ENCODE data around the gene NFKBIE.

Gene NFKBIE

DNA sequence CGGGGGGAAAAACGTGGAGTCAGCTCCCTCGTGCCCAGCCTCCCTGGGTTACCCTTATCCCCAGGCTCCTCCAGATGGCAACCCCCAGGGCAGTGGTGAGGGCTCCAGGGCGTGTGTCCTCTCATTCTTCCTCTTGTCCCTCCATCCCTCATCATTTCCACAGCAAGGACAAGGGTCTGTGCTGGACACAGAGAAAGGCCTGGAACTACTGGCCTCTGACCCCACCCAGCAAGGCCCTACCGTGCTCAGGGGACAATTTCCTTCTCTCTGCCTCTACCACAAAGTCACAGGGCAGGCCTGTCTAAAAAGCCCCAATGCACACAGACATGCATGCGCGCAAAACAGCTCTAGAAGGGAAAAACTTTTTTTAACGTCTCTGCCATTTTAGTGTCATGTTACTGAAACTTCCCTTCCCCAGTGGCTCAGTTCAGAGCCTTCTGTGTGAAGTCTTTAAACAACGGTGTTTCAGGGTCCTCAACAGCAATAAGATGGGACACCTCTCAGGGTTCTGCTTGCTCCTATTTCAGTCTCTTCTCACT, 7.0 kb downstream of the NFKBIE start:
- no peak for DNase-seq (ENCODE audit: low read depth)

- no peak for DNase-seq (ENCODE audit: low read depth)
Measured at GRCh38 chr6:44257753-44258324, 7.5 kb downstream of the NFKBIE start.

GRCh38 chr6:44257025-44257752, 8.2 kb downstream of the NFKBIE start, which contains the start of gene SLC35B2:
TSS of gene SLC35B2 (minus strand) at chr6:44257528. CDS start at chr6:44257410, 118 bp downstream.
- DNase-seq (ENCODE audit: low read depth): no peak

DNA sequence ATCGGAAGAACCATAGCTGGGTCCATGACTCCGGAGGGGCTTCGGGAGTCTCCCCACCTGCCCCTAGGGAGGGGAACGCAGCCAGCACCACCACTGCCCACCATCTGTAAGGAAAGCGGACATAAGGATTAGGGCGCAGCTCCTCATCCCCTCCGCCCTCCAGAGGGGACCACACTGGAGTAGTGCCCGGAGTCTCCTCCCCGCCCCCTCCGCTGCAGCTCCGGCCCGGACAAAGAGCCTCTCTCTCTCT, 8.7 kb downstream of the NFKBIE start:
- DNase-seq (ENCODE audit: low read depth): no peak

DNA sequence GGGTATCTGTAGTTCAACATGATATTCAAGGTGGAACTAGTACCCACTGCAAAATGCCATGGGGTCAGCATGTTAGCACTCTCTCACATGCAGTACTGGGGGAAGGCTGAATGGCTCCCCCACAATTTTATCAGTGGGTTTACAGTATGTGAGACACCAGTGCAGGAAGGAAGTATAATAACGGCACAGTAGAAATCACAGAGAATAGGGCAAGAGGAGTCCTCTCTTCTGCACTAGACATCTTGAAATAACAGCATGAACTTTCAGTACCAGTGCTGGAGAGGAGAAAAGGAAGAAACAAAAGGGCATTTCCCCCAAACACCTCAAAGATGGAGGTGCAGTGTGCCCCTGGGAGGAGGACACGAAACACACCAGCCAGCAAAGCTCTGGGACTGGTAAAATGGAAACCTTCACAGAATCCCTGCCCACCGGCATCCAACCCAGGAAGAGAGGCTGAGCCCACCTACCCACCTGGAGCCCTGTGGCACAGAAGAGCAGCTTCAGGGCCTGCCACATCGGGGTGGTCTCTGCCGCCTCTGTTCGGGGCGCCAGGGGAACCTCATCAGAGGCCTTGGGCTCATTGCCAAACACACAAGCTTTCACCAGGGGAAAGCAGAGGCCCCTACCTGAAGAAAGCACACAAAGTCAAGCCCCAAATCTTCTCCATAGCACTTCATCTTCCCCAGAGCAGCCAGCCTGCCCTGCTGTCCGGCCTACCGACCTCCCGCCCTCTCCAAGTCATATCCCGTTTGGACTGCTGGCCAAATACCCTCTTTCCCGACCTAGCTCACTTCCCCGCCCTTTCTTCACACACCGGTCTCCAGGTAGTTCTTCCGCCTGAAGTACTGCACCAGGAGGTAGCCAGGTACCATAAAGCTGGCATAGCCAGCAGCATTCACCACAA, 9.2 kb downstream of the NFKBIE start:
- DNase-seq (ENCODE audit: low read depth): no peak

- DNase-seq (ENCODE audit: low read depth): no peak
Measured at GRCh38 chr6:44255105-44255808, 10.1 kb downstream of the NFKBIE start.

GRCh38 chr6:44254191-44255104, 10.9 kb downstream of the NFKBIE start:
- no peak for DNase-seq (ENCODE audit: low read depth)

DNA sequence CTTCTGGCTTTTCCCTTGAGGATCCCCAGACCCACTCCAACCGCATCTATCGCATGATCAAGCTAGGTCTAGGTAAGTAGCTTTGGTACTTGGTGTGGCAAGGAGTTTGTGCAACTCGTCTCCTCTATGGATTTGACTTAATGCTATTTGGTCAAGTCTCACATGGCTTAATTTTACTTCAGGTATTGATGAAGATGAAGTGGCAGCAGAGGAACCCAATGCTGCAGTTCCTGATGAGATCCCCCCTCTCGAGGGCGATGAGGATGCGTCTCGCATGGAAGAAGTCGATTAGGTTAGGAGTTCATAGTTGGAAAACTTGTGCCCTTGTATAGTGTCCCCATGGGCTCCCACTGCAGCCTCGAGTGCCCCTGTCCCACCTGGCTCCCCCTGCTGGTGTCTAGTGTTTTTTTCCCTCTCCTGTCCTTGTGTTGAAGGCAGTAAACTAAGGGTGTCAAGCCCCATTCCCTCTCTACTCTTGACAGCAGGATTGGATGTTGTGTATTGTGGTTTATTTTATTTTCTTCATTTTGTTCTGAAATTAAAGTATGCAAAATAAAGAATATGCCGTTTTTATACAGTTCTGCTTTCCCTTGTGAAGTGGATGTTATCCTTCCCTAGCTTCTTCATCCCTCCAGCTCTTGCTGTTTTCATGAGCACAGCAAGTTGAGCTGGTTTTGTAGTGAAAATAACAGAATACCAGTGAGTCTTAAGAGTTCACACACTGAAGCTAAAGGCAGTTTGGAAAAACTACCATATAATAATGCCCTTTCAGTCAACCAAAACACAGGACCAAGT, 11.8 kb downstream of the NFKBIE start:
- no peak for DNase-seq (ENCODE audit: low read depth)

- no peak for DNase-seq (ENCODE audit: low read depth)
Measured at GRCh38 chr6:44251576-44252524, 13.5 kb downstream of the NFKBIE start.

DNA sequence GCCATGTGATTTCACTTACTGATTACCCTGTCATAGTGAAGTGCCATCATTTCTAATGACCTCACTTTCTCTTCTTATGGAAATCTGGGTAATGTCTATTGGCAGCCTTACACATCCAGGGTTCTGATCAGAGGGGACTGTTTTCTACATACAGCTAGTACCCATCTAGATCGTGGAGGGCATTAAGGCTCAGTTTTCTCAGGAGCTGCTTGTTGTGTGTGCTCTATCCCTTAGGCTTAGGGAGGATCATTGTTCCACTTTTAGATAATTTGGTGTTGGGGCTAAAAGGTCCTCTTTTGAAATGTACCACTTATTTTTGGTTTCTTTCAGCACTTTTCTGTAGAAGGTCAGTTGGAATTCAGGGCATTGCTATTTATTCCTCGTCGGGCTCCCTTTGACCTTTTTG, 14.6 kb downstream of the NFKBIE start:
- DNase-seq (ENCODE audit: low read depth): no peak

GRCh38 chr6:44250067-44250717, 15.2 kb downstream of the NFKBIE start:
- DNase-seq (ENCODE audit: low read depth): no peak

- DNase-seq (ENCODE audit: low read depth): no peak
Measured at GRCh38 chr6:44249082-44249748, 16.1 kb downstream of the NFKBIE start.

- DNase-seq (ENCODE audit: low read depth): no peak
Measured at GRCh38 chr6:44248579-44248978, 16.8 kb downstream of the NFKBIE start.

GRCh38 chr6:44247338-44248302, 17.7 kb downstream of the NFKBIE start:
- DNase-seq (ENCODE audit: low read depth): no peak

DNA sequence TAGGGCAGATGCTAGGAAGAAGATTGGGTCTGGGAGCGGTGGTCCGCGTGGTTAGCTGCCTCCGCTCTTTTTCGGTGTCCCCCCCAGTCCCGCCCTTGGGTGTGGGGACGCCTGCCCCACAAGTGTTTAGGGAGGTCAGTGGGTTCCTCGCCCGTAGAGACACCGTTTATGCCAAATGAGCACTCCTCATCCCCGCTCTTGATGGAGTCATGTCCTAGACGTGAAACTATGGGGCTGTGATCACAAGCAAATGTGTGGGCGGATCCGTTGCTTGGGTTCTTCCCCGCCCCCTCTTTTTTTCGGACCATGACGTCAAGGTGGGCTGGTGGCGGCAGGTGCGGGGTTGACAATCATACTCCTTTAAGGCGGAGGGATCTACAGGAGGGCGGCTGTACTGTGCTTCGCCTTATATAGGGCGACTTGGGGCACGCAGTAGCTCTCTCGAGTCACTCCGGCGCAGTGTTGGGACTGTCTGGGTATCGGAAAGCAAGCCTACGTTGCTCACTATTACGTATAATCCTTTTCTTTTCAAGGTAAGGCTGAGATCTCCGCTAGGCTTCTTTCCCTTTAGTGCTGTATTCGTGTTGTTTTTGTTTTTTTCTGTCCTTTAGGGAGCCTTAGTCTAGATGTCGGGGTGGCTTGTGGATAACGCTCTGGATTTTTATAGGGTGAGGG, 18.6 kb downstream of the NFKBIE start, which contains the start of gene HSP90AB1:
Gene HSP90AB1 (plus strand): TSS at position 439 of the 675 bp plus-strand sequence. CDS start 1,529 bp downstream, outside the sequence.
- peak; percentile 97 for DNase-seq (ENCODE audit: low read depth)

Measured in non-pigmented ciliary epithelial cell (primary cell).